Embryonic facial prominence (tissue), 1 donor: ENCODE results near the gene FKBP4.
"Not testable (repeated sequence)": the region's sequence is repeated elsewhere in the genome, so short reads cannot be mapped to it uniquely, and the experiment has no call there.

ENCODE experiments used
- DNase-seq: peaks from one replicate; pipeline ENCODE4 v3.0.0-alpha.2; 2016; ENCODE audit errors: extremely low spot score

FKBP4 gene, protein sequence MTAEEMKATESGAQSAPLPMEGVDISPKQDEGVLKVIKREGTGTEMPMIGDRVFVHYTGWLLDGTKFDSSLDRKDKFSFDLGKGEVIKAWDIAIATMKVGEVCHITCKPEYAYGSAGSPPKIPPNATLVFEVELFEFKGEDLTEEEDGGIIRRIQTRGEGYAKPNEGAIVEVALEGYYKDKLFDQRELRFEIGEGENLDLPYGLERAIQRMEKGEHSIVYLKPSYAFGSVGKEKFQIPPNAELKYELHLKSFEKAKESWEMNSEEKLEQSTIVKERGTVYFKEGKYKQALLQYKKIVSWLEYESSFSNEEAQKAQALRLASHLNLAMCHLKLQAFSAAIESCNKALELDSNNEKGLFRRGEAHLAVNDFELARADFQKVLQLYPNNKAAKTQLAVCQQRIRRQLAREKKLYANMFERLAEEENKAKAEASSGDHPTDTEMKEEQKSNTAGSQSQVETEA

DNA sequence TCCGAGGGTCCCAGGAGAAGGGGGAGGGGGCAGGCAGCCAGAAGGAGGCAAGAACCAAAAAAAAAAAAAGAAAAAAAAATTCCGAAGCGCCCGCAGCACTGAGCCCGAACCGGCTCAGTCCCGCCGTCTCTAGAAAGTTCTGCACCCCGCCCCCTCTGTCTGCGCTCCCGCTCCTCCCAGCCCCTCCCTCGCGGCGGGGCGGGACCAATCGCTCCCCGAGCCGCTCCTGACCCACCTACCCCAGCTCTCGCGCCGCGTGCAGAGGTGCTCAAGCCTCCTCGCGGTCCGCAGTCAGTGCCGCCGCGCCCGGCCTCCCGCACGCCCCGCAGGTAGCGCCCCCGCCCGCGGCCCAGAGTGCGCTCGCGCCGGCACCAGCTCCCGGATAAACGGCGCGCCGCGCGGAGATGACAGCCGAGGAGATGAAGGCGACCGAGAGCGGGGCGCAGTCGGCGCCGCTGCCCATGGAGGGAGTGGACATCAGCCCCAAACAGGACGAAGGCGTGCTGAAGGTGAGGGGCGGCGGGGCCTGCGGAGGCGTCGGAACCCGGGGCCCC is at the start of gene FKBP4:
Gene FKBP4, plus strand, starts transcription at position 235 of the 554 bp plus-strand sequence. Its CDS starts 170 bp downstream, at position 405.
- DNase-seq = peak; percentile 86

- DNase-seq = no peak
Observed at GRCh38 chr12:2745655-2746054, 49.1 kb upstream of the FKBP4 start.

DNA sequence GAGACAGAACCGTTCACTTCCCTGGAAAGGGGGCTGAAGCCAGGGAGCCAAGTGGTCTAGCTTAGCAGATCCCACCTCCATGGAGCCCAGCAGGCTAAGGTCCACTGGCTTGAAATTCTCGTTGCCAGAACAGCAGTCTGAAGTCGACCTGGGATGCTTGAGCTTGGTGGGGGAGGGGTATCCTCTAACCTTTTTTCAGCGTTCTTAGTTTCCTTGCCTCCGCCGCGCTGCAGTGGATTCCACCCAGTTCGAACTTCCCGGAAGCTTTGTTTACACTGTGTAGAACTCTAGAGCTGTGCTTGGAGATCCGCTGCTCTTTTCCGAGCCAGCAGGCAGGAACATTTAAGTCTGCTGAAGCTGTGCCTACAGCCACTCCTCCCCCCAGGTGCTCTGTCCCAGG is 45.2 kb upstream of the FKBP4 start:
- DNase-seq = no peak

- DNase-seq = no peak
Observed at GRCh38 chr12:2750185-2750584, 44.6 kb upstream of the FKBP4 start.

DNA sequence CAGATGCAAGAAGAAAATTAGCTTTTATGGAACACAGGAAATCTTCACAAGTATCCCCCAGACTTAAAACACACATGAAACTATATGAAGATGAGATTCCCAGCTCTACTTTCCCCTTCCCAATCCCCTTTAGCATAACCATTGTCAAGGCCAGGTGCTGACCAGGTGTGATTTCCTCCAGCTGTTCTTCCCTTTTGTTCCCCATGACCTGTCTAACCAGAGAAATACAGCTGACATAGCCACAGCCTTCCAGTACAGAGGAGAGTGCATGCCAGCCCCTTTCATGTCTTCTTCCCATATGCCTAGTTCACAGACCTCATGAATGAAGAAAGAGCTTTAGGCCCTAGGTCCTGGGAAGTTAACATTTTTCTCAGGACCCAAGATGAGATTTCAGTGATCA is 43.5 kb upstream of the FKBP4 start:
- no peak for DNase-seq

DNA sequence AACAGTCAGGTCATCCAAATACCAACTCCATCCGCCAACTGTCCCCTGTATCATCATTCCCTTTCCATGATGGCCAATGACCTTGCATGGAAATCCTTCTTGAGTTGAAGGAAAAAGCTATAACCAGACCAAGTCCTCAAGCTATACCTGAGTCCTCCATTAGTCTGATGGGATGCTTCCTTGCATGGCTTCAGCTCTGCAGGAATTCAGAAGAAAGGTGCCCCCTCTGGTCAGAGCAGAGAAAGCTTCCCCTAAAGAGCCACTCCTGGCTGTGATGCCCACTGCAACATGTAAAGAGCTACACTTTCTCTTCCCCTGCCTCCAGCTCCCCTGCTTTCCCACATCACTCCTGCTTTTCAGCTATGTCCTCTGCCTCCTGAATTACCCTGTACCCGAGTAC is 43.1 kb upstream of the FKBP4 start:
- DNase-seq = no peak

- peak; percentile 65 for DNase-seq
Observed at GRCh38 chr12:2752676-2753371, 41.9 kb upstream of the FKBP4 start.

DNA sequence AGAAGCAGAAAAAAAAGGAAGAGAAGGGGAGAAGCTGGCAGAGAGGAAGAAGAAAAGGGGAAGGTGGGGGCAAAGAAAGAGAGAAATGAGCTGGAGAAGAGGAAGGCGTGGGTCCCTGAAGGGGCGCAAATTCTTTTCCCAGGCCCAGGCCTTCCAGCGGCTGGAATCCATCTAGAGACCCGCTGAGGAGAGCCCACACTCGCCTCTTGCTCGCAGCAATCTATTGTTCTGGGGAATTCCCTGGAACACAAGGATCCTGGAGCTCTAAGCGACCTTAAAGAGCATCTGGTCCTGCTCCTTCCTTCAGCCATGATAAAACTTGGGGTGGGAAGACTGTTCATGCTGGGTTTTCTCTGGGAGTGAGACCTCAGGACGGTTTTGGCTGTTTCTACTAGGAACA is 41.2 kb upstream of the FKBP4 start:
- no peak for DNase-seq

GRCh38 chr12:2754208-2754607 is 40.6 kb upstream of the FKBP4 start:
- DNase-seq = no peak

DNA sequence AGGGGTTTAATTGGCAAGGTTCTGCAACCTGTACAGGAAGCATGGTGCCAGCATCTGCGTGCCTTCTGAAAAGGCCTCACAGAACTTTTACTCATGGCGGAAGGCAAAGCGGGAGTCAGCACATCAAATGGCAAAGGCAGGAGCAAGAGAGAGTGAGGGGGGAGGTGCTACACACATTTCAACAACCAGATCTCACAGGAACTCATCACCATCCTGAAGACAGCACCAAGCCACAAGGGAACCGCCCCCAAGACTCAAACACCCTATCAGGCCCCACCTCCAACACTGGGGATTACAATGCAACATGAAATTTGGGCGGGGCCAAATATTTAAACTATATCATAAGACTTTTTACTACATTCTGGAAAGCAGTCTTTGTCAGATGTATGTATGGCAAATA is 38.0 kb upstream of the FKBP4 start:
- no peak for DNase-seq

DNA sequence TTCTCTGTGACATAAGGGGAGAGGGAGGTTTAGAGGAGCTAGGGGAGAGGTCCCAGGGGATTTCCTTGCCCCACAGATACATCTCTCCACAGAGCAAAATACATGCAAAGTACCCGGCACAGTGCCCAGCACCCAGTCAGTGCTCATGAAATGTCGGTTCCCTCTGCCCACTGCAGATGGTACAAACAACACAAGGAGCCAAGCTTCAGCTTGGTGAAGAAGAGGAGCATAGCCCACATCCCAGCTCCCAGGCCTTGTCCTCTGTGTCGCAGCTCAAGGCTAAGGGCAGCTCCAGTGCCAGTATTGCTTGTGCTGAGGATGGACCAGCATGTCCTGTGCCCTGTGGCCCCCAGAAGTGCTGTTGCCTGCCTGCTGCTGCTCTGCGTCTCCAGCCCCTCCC is 35.0 kb upstream of the FKBP4 start:
- DNase-seq = no peak

GRCh38 chr12:2764398-2764797 is 30.4 kb upstream of the FKBP4 start:
- no peak for DNase-seq

DNA sequence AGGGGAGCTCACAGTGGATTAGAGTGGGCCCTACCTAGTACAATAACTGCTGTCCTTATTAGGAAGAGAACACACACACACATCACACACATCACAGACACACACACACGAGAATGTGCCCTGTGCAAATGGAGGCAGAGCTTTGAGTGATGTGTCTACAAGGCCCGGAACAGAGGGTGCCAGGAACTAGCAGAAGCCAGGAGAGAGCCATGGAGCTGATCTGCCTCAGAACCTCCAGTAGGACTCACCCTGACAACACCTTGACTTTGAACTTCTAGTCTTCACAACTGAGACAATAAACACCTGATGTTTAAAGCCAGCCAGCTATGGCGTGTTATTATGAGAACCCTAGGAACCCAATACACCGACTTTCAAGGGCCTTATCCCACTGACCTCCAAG is 29.7 kb upstream of the FKBP4 start:
- no peak for DNase-seq

GRCh38 chr12:2765608-2766007 is 29.2 kb upstream of the FKBP4 start:
- DNase-seq = no peak

DNA sequence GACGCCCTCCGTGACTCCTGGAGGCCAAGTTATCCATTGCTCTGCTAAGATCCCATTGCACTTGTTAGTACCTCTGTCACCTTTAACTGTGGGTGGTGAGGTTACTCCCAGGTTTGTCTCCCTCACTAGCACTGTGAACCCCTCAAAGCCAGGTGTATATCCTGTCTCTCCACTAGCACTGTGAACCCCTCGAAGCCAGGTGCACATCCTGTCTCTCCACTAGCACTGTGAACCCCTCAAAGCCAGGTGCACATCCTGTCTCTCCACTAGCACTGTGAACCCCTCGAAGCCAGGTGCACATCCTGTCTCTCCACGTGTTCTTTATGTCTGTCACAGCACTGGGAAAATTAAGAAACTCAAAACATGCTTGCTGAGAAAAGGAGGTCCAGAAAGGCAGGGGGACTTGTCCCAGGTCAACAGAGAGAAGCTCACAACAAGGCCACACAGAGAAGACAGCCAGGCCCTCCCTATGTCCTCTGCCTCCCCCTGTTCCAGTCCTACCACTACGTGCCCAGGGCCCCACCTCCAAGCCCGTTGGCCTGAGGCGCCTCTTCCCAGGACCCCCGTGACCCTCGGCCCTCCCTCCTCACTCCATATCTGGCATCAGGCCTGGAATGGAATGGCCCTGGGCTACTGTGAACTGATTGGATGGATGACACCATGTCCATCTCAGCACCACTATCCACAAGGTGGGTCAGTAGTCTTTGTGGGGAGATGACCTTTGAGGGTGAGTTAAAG is 26.4 kb upstream of the FKBP4 start:
- DNase-seq = no peak

- DNase-seq = no peak
Observed at GRCh38 chr12:2769866-2770533, 24.8 kb upstream of the FKBP4 start.

DNA sequence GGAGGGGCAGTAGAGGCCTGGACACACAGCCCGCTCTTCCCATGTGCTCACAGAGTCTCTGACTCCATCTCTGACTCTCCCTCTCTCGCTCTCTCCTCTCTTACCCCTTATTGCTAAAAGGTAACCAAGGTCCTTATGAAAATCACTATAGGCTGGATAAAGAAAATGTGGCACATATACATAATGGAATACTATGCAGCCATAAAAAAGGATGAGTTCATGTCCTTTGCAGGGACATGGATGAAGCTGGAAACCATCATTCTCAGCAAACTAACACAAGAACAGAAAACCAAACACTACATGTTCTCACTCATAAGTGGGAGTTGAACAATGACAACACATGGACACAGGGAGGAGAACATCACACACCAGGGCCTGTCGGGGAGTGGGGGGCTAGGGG is 24.2 kb upstream of the FKBP4 start:
- DNase-seq = not testable (repeated sequence)

DNA sequence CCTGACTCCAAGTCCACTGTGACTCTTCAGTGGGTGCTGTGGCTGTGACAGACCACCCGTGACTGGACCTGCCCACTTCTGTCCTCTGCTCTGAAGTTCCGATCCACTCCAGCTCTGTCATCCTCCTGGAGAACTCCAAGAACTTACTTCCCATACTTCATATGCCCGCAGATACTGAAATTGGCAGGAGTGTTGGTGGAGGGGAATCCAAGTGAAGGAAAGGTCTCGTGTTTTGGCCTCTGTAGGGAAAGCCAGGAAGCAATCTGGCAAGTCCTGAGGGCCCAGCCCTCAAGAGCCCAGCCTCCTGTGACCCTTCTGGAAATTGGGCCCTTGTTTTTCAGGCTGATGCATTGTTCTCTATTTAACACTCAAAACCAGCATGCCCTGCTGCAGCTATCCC is 22.4 kb upstream of the FKBP4 start:
- DNase-seq = no peak

DNA sequence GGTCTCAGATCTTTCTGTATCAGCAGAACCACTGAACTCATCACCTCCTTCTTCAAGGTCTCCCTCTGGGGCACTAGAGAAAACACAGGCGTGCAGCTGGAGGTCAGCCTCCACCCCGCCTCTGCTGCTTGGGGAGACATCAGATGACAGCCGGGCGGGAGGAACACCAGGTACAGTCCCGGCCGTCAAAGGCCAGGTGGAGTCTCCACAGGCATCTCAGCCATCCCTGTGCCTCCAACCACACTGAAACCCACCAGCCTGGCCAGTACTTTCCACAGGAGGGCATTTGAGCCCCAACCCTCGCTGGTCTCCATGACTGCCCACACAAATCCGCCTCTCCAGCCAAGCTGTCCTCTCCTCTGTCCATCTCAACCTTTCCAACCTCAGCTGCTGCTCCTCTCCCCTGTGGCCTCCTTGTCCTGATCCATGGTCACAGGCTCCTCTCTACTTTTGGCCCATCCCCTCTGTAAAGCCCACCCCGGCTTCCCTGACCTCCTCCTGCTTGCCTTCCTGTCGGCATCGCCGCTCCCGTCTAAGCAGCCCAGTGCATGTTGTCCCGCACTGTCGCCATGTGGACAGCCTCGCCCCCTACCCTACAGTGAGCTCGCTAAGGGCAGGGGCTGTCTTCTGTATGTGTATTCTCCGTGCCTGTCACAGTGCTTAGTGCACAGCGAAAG is 21.4 kb upstream of the FKBP4 start:
- DNase-seq = no peak

GRCh38 chr12:2775431-2775830 is 19.3 kb upstream of the FKBP4 start:
- DNase-seq = no peak
